Activated CD8-positive, alpha-beta T cell treated with anti-CD3 and anti-CD28 coated beads for 36 hours (primary cell): ENCODE measurements around the gene HSF4. TPM values are rescaled to one million over a fixed set of nuclear protein-coding genes. Genes with fewer than 3 reads are reported as not detected.

Experiments
- ATAC-seq: fragments of 200-7000 bp; cut with Tn5 transposase; one replicate; pipeline ENCODE4 v1.10.0; 2021; ENCODE audit warnings: mild to moderate bottlenecking, moderate library complexity
- CTCF ChIA-PET: fragments of 350-600 bp; sonication (Branson Sonifier 250); formaldehyde crosslinking; loops from one replicate; lab custom pipeline; 2021; ENCODE audit warnings: antibody characterized with exemption; lab: Charles Lee
- POLR2A ChIA-PET: fragments of 350-600 bp; sonication (Branson Sonifier 250); formaldehyde crosslinking; loops from one replicate; lab custom pipeline; 2021; ENCODE audit warnings: antibody characterized with exemption; lab: Charles Lee
- DNase-seq: peaks from one replicate; pipeline ENCODE4 v3.0.0-alpha.2; 2020
- H3K27ac Mint-ChIP-seq: one replicate; pipeline ENCODE4 v1.8.0; 2021; ENCODE audit warnings: mild to moderate bottlenecking, mixed read lengths
- H3K27me3 Mint-ChIP-seq: one replicate; pipeline ENCODE4 v1.8.0; 2021; ENCODE audit warnings: mixed read lengths
- H3K36me3 Mint-ChIP-seq: one replicate; pipeline ENCODE4 v1.8.0; 2021; ENCODE audit warnings: low read depth, mixed read lengths
- H3K4me1 Mint-ChIP-seq: one replicate; pipeline ENCODE4 v1.8.0; 2021; ENCODE audit warnings: low read depth, mixed read lengths
- H3K4me3 Mint-ChIP-seq: one replicate; pipeline ENCODE4 v1.8.0; 2021; ENCODE audit warnings: mild to moderate bottlenecking, moderate library complexity, mixed read lengths
- H3K9me3 Mint-ChIP-seq: one replicate; pipeline ENCODE4 v1.8.0; 2021; ENCODE audit warnings: mixed read lengths
- intact Hi-C: fragments of 100-400 bp; cut with micrococcal nuclease; formaldehyde crosslinking; loops from one replicate; pipeline ENCODE4 v1.10.0; 2022
- total RNA-seq, 2 experiments: library from RNA; stranded (reverse); gene quantifications; one replicate each; pipeline ENCODE4 v1.2.3, GENCODE V29; 2021
- TF ChIP-seq, protein P1 (sequence below): fragments of 200-600 bp; IDR thresholded peaks from one replicate; pipeline ENCODE4 v1.8.0; 2022; ENCODE audit warnings: antibody characterized with exemption, mild to moderate bottlenecking

Gene HSF4
- total RNA-seq, 2 experiments from 2014 or later = 56.0 to 73.3 TPM

DNA sequence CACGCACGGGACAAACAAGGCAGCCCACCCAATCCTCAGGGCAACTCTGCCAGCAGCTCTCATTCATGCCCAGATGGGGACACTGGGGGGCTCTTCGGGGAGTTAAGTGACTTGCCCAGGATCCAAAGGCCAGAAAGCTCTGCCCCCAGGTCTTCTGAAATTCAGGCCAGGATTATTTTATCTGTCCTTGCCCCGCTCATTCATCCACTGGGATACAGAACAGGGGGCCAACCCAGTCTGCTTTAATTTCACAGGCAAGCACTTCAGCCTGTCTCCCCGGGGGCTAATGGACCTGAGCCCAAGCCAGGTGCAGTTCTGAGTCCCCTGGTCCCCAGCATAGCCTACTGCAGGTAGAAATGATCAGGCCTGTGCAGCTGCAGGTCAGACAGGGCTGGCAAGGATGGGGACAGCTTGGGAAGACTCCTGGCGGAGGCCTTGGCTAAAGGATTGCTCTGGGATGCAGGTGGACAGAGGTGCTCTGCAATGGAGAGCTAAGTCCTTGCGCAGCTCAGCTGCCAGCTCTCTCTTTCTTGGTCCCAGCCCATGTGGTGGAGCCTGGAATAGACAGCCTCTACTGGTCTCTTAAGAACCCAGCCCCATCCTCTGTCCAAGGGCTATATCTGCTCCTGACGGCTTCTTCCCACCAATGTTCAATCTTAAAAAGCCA lies 13.0 kb upstream of the HSF4 start:
- H3K9me3 Mint-ChIP-seq = no peaks in the 10 kb centered on the region
- peak overlapping the region; percentile 63 for H3K4me3 Mint-ChIP-seq
- POLR2A ChIA-PET = interaction anchor here (0.6 to 1.8 kb wide), 7 partner anchors 7 to 209 kb away, joined by 3 to 5 read pairs (median 3); no protein-coding TSS in a partner anchor
- peaks cover 27% of the 10 kb centered on the region for H3K27me3 Mint-ChIP-seq
- ATAC-seq (no peak), DNase-seq (no peak)
- CTCF ChIA-PET = interaction anchor here (1.0 to 15.9 kb wide), 9 partner anchors 8 to 197 kb away, joined by 3 to 209 read pairs (median 5); partner anchors contain the start of genes CES3, FBXL8, HSF4 and NOL3
- intact Hi-C loops = no loop called here
- TF ChIP-seq, protein P1, sequence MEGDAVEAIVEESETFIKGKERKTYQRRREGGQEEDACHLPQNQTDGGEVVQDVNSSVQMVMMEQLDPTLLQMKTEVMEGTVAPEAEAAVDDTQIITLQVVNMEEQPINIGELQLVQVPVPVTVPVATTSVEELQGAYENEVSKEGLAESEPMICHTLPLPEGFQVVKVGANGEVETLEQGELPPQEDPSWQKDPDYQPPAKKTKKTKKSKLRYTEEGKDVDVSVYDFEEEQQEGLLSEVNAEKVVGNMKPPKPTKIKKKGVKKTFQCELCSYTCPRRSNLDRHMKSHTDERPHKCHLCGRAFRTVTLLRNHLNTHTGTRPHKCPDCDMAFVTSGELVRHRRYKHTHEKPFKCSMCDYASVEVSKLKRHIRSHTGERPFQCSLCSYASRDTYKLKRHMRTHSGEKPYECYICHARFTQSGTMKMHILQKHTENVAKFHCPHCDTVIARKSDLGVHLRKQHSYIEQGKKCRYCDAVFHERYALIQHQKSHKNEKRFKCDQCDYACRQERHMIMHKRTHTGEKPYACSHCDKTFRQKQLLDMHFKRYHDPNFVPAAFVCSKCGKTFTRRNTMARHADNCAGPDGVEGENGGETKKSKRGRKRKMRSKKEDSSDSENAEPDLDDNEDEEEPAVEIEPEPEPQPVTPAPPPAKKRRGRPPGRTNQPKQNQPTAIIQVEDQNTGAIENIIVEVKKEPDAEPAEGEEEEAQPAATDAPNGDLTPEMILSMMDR = no peak
- peaks cover 29% of the 10 kb centered on the region for H3K36me3 Mint-ChIP-seq
- no peak overlapping the region for H3K27ac Mint-ChIP-seq
- peaks cover 25% of the 10 kb centered on the region for H3K4me1 Mint-ChIP-seq

DNA sequence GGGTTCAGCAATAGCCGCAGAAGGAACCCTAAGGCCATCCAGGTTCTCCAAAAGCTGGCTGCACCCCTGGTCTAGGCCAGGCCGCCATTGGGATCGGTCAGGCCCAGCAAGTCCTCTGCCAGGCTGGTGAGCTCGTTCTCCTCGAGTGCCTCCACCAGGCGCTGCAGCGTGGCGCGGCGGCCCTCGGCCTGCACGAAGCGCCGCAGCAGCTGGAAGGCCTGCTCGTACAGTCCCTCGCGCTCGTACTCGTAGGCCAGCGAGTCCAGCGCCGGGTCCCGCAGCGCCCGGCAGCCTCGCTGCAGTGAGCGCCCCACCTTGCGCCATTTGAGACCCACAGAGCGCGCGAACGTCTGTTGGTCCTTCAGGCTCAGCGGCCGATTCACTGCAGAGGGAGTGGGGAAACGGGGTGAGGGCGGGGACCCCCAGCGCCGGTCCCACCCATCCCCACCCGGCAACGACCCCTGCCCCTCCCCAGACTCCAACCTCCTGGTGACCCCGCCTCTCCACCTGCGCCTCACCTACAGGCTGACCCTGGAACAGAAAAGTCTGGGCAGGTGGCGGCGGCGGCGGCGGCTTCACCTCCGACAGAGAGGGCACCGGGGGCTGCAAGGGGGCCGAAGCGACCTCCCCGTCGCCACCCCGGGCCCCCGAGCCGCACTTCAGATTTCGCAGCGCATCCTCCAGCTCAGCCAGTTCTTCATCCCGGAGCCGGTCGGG lies 9.8 kb upstream of the HSF4 start:
- intact Hi-C loops = loop anchor here (5.0 kb wide), 4 partner anchors 122 to 202 kb away; no protein-coding TSS in a partner anchor
- no peak overlapping the region for H3K27ac Mint-ChIP-seq
- no peaks in the 10 kb centered on the region for H3K9me3 Mint-ChIP-seq
- CTCF ChIA-PET = interaction anchor here (0.6 to 15.9 kb wide), 69 partner anchors 9 to 267 kb away, joined by 3 to 209 read pairs (median 6); partner anchors contain the start of genes CBFB, CES3, CES4A and EXOC3L1
- POLR2A ChIA-PET = interaction anchor here (0.8 to 2.3 kb wide), 8 partner anchors 23 to 176 kb away, joined by 3 to 5 read pairs (median 3); partner anchors contain the start of gene EXOC3L1
- H3K27me3 Mint-ChIP-seq = peaks cover 27% of the 10 kb centered on the region
- peaks cover 43% of the 10 kb centered on the region for H3K4me1 Mint-ChIP-seq
- DNase-seq = no peak
- peak overlapping the region; percentile 66 for H3K4me3 Mint-ChIP-seq
- ATAC-seq = no peak
- TF ChIP-seq, protein P1 = no peak
- H3K36me3 Mint-ChIP-seq = peaks cover 13% of the 10 kb centered on the region

DNA sequence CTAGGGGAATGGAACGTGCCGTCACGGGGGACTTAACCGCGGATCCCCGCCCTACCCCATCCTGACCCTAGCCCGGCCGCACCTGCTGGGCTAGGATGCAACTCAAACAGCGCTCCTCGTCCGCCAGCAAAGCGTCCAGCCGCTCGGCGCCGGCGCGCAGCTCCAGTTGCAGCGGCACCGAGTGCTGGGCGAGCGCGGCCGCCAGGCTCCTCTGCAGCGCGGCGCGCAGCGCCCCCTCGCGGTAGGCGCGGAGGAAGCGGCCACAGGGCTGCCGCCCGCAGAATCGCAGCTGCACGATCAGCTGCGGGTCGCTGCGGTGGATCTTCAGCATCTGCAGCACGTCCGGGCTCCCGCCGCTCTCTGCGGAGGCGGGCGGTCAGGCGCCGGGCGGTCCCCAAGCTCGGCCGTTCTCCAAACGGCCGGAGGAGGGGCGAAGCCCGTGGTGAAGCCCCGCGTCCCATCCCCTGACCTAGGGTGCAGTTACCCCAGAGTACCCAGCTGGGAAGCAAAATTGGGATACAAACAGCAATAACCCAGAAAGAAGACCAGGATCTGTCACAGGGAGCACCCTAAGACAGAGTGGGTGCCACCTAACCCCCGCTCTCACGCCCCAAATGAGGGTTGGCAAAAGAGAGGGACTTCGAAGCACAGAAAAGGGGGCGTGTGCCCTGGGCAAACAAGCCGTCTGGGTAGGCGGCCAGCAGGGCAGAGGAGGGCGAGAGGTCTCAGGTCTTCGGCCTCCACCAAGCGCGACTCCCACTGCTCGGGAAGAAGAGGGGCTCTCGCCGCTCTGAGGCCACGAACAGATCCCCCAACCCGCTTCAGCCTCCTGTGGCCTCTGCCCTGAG lies 9.0 kb upstream of the HSF4 start:
- no peak overlapping the region for H3K27ac Mint-ChIP-seq
- CTCF ChIA-PET = interaction anchor here (0.6 to 15.9 kb wide), 70 partner anchors 8 to 274 kb away, joined by 3 to 209 read pairs (median 6); partner anchors contain the start of genes CBFB, CES3, CES4A and EXOC3L1
- H3K27me3 Mint-ChIP-seq = peaks cover 27% of the 10 kb centered on the region
- peaks cover 13% of the 10 kb centered on the region for H3K36me3 Mint-ChIP-seq
- H3K4me1 Mint-ChIP-seq = peaks cover 43% of the 10 kb centered on the region
- POLR2A ChIA-PET = interaction anchor here (0.8 to 1.1 kb wide), 7 partner anchors 22 to 177 kb away, joined by 3 to 5 read pairs (median 3); partner anchors contain the start of gene EXOC3L1
- H3K4me3 Mint-ChIP-seq = peak overlapping the region; percentile 66
- peak; percentile 80 for DNase-seq
- H3K9me3 Mint-ChIP-seq = no peaks in the 10 kb centered on the region
- intact Hi-C loops = loop anchor here (5.0 kb wide), 4 partner anchors 123 to 203 kb away; no protein-coding TSS in a partner anchor
- ATAC-seq = peak; percentile 26
- TF ChIP-seq, protein P1 = peak; percentile 98

DNA sequence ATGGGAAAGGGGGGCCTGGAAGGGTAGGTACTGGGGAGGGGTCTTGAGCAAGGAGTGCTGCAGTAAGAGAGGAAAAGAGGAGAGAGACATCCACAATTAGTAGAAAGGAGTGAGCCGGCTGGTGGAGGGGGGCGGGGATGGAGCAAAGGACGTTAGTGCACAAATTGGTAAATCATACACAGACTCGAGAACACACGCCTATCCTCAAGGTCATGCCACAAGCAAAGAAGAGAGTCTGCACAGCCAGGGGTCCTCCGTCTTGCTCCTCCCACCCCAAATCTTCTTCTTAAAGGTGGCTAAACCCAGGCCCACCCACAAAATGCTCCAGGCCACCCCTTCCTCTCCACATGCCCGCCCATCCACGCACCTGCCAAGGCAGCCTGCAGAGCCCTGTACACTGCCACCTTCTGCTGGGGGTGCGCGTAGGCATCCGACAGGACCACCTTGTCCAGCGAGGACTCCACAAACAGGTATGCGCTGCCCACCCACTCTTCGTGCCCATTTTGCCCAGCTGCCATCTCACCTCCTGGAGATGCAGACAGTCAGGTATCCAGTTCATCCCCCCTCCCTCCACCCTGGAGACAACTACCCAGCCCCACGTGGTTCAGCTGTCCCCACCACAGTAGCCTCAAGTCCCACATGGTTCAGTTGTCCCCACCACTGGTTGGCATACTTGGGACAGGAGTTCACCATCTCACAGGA lies 8.3 kb upstream of the HSF4 start:
- CTCF ChIA-PET = interaction anchor here (1.0 to 15.9 kb wide), 27 partner anchors 10 to 275 kb away, joined by 3 to 209 read pairs (median 12); partner anchors contain the start of genes CES3, HSF4 and NOL3
- Mint-ChIP-seq H3K27me3 (peaks cover 24% of the 10 kb centered on the region), H3K4me3 (no peak overlapping the region), H3K4me1 (peaks cover 41% of the 10 kb centered on the region), H3K36me3 (peaks cover 16% of the 10 kb centered on the region), H3K9me3 (no peaks in the 10 kb centered on the region), H3K27ac (no peak overlapping the region)
- POLR2A ChIA-PET = interaction anchor here (1.1 to 1.7 kb wide), 2 partner anchors 21 to 125 kb away, joined by 4 read pairs; no protein-coding TSS in a partner anchor
- ATAC-seq (no peak), DNase-seq (peak; percentile 30)
- TF ChIP-seq, protein P1 = no peak
- intact Hi-C loops = loop anchor here (5.0 kb wide), 4 partner anchors 124 to 204 kb away; no protein-coding TSS in a partner anchor
